Activated CD8-positive, alpha-beta memory T cell treated with anti-CD3 and anti-CD28 coated beads for 4 hours (primary cell): Measurements from ENCODE around the gene SUPT5H.

ENCODE experiments used
- DNase-seq, 2 donors: peaks; one replicate each; pipeline ENCODE4 v3.0.0-alpha.2; 2020; ENCODE audit warnings: low read depth in 2 of 2

SUPT5H gene

DNA sequence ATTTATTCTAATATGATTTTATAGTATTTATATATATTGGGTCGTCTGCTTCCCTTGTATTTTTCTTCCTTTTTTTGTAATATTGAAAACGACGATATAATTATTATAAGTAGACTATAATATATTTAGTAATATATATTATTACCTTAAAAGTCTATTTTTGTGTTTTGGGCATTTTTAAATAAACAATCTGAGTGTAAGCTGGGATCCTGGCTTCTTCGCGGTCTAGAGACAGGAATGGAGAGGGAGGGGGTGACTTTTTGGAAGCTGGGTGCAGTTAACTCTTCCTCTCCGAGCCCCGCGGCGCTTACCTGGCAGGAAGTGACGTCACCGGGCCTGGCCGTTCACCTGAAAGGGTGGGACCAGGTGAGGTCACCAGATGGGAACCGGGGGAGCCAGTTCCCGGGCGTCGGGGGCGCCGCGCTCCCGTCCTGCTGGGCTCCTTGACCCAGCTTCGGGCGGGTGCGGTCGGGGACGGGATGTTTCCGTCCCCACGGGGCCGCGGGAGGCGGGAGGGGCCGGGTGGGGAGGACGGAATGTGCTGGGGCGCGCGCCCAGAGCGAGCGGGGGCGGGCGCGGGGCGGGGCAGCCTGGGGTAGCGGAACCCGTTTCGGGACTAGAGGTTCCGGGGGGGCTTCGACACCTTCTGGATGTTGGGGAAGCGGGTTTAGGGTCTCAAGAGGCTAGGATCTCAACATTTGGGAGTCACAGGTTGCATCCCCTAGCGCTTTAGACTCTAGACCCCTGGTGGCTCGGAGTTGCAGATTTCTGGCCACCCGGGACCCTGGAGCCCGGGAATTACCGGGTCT, 36.0 kb upstream of the SUPT5H start:
- peak; percentile 66 to 76 for DNase-seq

DNA sequence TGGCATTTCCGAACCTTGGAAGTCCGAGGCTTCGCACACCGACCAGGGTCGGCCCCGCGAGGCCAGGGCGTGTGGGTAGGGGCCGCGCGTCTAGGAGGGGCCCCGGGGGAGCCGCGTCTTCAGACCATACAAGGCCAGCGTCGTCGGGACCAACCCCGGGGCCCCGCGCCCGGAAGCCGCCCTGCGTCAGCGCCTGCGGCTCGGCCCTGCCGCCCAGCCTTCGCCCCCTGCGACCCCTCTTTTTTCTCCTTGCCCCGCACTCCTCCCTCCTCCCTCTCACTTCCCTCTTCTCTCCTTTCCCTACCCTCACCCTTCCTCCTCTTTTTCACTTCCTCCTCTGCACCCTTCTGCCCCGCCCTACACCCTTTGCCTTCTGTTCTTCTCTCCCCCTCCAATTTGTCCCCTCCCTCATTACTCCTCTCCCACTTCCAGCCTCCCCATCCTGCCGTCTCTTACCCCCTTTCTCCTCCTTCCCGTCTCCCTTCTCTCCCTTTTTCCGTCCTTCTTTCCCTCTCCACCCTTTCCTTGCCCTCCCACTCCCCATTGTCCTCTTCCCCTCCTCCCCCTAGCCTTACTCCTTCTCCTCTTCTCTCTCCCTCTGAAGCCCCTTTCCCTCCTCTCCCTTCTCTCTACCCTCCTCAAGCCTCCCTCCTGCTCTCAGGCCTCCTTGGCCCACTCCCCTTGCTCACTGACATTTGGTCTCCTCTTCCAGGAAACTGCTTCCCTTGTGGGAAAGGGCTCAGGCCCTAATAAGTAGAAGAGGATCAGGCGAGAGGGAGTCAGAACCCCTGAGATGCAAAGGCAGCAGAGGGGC, 35.2 kb upstream of the SUPT5H start:
- DNase-seq, result no peak

DNA sequence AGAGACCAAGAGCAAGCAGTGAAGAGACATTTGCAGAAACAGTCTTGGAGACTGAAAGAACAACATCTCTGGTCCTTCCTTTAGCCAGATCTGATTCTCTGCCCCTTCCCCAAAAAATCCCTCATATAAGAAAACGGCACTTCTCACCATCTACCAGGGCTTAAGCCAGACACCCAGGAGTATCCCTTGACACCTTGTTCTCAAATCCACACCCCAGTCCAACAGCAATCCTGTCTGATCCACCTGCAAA, 34.6 kb upstream of the SUPT5H start:
- DNase-seq, result no peak

DNA sequence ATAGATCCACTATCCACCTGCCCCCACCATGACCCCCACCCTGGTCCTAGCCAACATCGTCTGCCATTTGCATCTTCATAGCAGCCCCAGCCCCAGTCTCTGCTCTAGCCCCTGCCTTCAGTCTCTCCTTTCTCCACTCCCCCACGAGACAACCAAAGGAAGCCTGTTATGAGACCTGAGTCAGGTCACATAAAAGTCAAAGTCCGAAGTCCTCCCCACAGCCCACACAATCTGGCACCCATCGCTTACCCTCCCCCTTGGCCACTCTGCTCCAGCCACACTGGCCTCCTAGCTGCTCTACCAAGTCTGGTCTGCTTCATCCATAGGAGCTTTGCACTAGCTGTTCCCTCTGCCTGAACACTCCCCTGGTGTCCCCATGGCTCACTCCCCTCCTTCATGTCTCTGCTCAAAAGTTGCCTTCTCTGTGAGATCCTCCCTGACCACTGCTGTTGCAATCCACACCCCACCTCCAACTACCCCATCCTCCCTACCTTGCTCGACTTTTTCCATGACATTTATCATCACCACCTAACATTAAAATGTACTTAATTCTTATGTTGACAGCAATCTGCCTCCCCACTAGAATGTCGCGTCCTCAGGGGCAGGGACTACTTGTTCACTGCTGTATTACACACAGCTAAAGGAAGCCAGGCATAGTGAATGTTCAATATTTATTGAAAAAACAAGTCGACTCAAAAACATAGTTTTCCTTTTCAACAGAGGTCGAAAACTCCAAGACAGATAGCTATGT, 34.1 kb upstream of the SUPT5H start:
- no peak for DNase-seq

DNA sequence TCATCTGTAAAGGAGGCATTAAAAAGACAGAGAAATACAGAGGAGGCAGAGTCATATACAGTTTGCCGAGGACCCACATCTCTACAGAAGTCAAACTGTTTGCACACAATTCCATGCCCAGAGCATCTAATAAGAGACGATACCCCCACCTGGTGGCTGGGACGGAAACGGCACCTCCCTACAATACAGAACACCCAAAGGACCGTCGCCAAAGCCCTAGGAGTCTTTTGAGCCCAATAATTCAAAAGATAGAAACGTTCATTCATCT, 33.6 kb upstream of the SUPT5H start:
- DNase-seq, result peak; percentile 85

DNA sequence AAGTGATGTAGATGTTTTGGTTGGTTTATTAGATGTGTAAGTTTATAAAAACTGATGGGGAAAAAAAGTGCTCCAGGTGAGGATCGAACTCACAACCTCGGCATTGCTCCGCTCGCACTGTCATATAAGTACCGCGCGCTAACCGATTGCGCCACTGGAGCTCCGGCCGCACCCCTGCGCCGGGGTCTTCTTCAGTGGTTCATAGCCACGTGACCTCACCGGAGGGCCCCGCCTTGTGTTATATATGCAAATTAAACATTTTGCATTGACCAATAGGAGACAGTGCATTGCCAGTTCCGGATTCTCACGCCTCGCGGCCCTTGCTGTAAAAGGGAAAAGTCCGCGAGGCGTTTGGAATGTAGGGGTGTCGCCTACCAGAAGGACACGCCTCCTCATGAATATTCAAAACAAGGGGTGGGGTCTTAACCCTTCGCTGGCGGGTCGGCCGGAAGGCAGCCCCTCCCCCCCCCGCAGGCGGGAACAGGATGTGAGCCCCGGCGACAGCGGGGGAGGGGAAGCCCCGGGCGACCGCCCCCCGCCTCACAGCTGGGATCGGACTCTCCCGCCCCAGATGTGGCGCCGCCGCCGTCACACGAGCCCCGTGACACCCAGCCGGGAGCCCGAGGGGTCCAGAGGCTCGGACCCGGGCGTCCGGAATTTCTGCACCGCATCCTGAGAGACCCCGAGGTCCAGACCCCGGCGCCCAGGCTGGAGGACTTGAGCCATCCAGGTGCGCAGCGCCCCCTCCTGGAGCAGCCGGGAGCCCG, 33.1 kb upstream of the SUPT5H start, which contains the start of gene PLEKHG2:
PLEKHG2 (plus strand) TSS at position 570 of the 767 bp plus-strand sequence. CDS start 1,418 bp downstream, outside the sequence.
- DNase-seq, result peak; percentile 91 to 93

DNA sequence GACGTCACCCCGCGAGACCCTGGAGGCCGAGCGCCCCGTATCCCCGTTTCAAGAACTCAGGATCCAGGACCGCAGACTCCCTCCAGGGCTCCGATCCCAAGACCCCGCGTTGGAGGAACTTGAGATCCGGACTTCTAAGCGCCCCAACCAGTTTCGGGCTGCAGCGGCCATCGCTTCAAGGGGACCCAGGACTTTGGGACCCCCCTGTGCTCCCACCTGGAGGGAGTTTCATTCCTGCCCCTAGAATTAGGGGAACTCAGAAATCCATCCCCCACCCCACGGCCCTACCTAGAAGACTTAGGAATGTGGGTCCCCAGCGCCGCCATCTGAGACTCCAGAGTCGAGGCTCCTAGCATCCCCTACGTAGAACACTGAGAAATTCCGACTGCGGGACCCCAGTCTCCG, 32.5 kb upstream of the SUPT5H start:
- DNase-seq, result no peak

DNA sequence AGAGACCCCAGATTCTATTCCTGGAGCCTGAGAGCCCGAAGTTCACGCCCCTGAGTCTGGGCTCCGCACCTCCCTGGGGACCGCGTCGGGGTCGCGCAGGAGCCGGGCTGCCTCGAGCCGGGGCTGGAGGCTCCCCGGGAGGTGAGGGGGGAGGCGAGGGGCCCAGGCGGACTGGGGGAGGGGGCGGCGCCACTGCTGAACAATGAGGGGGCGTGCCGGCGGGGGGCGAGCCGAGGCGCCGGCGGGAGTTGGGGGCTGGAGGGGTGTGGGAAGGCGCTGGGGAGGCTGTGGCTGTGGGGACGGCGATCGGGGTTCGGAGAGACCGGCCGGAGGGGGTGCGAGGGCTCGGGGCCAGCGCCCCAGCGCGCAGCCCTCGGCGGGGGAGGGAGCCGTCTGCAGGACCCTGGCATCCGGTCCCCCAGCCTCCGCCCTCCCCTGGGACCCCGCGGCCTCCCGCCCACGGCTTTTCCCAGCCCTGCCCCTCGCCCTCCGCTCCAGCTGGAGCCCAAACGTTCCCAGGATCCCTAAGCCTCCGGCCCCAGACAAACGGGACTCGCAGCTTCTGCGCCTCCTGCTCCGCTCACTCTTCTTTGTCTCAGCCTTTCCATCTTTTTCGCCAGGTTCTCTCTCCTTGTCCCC, 32.0 kb upstream of the SUPT5H start:
- DNase-seq, result no peak

DNA sequence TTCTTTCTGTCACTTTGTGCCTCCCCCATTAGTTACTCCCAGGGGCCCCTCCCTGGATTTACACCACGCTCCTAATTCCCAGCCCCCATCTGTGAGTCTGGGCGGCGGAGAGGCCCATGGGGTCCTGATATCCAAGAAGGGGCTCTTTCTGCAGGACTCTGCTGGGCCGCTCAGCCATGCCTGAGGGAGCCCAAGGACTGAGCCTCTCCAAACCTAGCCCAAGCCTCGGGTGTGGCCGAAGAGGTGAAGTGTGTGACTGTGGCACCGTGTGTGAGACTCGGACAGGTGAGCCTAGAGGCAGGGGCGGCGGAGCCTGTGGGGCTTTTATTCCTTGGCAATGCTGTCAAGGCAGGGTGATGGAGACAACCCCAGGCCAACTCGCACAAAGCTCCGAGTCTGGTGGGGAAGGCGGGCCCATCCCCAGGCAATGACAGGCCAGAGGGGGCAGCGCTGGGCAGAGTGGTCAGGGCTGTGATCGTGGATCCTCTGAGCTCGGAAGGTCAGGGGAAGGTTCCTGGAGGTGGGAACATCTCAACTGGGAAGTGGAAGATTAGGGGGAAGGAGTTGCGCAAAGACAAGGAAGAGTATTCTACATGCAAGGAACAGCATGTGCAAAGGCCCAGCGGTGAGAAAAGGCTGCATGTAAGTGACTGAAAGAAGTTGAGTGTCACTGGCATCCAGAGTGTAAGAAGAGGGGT, 31.3 kb upstream of the SUPT5H start:
- no peak for DNase-seq

DNA sequence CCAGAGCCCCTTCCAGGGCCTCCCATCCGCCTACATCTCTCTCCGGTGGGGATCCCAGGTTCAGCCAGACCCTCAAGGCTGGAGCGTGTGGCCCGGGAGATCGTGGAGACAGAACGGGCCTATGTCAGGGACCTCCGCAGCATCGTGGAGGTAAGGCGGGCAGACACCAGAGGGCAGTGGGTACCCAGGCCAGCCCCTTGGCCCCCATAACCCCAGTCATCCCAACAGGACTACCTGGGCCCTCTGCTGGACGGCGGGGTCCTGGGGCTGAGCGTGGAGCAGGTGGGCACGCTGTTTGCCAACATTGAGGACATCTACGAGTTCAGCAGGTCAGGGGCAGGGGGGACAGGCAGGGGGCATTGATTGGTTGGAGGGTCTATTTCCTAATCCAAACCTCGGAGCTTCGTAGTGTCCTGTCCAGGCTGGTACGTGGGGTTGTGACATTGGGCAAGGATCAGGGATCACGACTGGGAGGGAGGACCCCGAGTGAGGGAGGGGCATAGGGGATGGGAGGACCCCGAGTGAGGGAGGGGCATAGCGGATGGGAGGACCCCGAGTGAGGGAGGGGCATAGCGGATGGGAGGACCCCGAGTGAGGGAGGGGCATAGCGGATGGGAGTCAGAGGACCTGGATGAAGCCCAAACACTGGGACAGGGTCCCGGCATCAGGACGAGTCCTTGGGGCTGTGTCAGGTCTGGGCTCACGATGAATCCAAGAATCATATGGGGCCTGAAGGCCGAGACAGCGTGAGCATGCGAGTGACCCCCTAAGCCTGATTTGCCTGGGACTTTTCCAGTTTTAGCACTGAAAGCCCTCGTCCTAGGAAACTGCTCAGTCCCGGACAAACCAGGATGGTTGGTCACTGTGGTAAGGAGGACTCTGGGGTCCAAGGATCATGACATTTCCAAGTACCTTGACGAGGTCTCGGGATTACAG, 30.0 kb upstream of the SUPT5H start:
- no peak for DNase-seq

DNA sequence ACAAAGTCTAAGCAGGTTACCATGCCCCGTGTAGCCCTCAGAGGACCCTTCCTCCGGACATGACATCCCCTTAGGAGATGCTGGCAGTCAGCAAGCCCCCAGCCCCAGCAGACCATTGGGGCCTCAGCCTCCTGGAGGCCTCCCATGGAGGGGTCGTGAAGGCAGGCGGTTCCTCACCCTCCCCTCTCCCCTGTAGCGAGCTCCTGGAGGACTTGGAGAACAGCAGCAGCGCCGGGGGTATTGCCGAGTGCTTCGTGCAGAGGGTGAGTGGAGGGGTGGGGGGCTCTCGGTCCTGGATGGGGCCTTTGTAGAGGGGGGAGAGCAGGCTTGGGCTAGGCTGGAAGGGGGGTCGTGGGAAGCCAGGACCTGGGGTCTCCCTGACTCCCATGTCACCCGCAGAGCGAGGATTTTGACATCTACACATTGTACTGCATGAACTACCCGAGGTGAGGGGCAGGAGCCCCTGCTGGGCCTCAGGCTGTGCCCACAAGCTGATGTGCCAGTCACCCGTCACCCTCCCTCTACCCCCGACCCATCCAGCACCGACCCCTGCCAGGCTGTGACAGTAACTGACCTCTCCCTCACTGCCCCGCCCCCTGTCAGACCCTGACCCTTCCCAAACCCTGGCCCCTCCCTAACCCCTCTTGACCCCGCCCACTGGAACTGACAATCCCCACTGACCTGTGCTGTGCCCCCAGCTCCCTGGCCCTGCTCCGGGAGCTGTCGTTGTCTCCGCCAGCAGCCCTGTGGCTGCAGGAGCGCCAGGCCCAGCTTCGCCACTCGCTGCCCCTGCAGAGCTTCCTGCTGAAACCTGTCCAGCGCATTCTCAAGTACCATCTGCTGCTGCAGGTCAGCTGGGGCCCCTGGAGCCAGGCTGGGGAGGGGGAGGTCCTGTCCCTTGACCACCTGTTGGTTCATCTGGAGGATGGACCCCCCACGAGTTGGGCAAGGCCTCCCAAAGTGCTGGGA, 28.9 kb upstream of the SUPT5H start:
- DNase-seq, result no peak

DNA sequence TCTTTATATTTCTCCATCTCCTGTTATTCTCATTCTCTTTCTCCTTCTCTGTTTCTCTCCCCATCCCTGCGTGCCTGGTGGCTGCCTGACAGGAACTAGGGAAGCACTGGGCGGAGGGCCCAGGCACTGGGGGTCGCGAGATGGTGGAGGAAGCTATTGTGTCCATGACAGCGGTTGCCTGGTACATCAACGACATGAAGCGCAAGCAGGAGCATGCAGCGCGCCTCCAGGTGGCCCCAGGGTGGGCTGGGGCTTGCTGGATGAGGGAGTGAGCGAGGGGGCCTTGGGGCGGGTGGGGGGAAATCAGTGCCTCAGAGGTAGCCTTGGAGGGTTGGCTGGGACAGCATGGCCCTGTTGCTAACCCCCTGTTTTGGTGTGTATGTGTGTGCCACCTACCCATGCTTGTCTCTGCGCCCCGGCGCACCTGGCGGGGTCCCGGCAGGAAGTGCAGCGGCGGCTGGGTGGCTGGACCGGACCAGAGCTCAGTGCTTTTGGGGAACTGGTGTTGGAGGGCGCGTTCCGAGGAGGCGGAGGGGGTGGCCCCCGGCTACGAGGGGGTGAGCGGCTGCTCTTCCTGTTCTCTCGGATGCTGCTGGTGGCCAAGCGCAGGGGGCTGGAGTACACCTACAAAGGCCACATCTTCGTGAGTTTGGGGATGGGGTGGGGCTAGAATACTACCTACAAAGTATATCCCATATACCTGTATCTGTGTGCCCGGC, 27.8 kb upstream of the SUPT5H start:
- DNase-seq, result no peak

DNA sequence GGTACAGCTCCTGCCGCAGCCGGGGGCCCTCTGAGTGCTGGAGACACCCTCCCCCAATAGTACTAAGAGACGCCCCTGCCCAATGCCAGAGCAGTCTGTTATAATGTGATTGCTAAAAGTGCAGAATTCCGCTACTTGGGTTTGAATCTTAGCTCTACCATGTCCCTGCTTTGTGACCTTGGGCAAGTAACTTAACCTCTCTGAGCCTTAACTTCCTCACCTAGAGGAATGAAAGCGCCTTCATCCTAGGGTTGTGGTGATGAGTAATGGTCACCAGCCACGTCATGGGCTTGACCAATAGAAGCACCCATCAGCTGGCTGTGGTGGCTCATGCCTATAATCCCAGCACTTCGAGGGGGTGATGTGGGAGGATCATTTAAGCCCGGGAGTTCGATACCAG, 26.4 kb upstream of the SUPT5H start:
- DNase-seq, result no peak

DNA sequence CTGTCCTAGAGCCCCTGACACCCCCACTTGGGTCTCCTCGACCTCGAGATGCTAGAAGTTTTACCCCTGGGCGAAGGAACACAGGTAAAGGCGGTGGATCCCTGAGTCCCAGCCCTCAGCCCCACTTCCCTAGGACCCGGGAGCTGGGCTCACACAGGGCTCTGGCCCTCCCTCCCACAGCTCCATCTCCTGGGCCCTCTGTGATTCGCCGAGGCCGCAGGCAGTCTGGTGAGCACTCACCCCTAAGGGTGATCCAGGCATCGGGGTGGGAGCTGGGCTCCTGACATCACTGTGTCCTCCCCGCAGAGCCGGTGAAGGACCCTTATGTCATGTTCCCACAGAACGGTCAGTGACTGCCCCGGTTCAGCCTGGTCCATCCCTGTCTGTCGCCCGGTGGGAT, 24.6 kb upstream of the SUPT5H start:
- DNase-seq, result no peak

DNA sequence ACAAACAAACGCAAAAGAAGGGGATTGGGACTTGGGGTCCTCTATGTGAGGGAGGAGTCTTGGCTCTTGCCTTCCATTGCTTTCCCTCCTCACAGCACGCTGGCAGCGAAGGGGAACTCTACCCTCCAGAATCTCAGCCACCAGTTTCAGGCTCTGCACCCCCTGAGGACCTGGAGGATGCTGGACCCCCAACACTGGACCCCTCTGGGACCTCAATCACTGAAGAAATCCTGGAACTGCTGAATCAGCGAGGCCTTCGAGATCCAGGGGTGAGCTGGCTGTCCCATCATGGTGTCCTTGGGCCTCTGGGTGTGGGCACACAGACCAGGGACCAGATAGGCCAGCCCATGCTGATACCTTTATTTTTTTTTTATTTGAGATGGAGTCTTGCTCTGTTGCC, 23.4 kb upstream of the SUPT5H start:
- DNase-seq, result no peak

DNA sequence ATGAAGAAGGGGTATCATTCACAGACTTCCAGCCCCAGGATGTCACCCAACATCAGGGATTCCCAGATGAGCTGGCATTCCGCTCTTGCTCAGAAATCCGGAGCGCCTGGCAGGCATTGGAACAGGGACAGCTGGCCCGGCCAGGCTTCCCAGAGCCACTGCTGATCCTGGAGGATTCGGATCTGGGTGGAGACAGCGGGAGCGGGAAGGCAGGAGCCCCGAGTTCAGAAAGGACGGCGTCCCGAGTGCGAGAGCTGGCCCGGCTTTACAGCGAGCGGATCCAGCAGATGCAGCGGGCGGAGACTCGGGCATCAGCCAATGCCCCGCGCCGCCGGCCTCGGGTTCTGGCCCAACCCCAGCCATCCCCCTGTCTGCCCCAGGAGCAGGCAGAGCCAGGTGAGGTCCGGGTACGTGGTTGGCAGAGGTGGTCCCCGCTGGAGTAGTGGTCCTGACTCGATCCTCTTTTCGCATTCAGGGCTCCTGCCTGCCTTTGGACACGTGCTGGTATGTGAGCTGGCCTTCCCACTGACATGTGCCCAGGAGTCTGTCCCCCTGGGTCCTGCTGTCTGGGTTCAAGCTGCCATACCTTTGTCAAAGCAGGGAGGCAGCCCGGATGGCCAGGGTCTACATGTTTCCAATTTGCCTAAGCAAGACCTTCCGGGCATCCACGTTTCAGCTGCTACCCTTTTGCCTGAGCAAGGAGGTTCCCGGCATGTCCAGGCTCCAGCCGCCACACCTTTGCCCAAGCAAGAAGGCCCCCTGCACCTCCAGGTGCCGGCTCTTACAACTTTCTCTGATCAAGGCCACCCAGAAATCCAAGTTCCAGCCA, 21.9 kb upstream of the SUPT5H start:
- DNase-seq, result no peak

DNA sequence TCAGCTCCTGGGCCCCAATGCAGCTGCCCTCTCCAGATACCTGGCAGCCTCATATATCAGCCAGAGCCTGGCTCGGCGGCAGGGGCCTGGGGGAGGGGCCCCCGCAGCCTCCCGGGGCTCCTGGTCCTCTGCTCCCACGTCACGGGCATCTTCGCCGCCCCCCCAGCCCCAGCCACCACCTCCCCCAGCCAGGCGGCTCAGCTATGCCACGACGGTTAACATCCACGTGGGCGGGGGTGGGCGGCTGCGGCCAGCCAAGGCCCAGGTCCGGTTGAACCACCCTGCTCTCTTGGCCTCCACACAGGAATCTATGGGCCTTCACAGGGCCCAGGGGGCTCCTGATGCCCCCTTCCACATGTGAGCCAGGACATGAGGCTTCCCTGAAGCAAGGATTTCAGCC, 20.4 kb upstream of the SUPT5H start:
- DNase-seq, result no peak
